H1 (cell line): Measurements from ENCODE around the gene VGLL4. TPM values are rescaled to one million over a fixed set of nuclear protein-coding genes. Genes with fewer than 3 reads are reported as not detected.

Experiments used
- CTCF ChIA-PET: fragments of 300-600 bp; sonication (Branson Sonifier 250); formaldehyde crosslinking; loops from one replicate; lab custom pipeline; 2021; ENCODE audit not compliant: partially characterized antibody; lab: Charles Lee
- POLR2A ChIA-PET: fragments of 300-600 bp; sonication (Branson Sonifier 250); formaldehyde crosslinking; loops from one replicate; lab custom pipeline; 2021; ENCODE audit warnings: inconsistent platforms; ENCODE audit not compliant: partially characterized antibody; lab: Charles Lee
- DNase-seq, 2 experiments: peaks; one replicate each; pipeline versions ENCODE4 v3.0.0 to v3.0.0-alpha.2; 2010 to 2022; ENCODE audit warnings: low spot score in 2 of 2, low read depth in 1 of 2, mixed read lengths in 1 of 2
- FAIRE-seq: peaks from 2 replicates; lab custom pipeline; 2011; peaks lifted over from hg19 to GRCh38; lab: Jason Lieb, UNC
- H2AFZ ChIP-seq: 2 replicates; pipeline ENCODE4 v1.8.1; 2012; ENCODE audit warnings: low read length, inconsistent platforms
- H2AK5ac ChIP-seq: 2 replicates; pipeline ENCODE4 v1.6.1; 2013; ENCODE audit warnings: low read depth, low read length
- H2BK120ac ChIP-seq: replicated peaks from 2 replicates; pipeline ENCODE3; 2013; ENCODE audit warnings: low read depth, low read length, inconsistent platforms
- H2BK12ac ChIP-seq: 2 replicates; pipeline ENCODE4 v1.6.1; 2013; ENCODE audit warnings: low read depth, low read length
- H2BK15ac ChIP-seq: 2 replicates; pipeline ENCODE4 v1.6.1; 2013; ENCODE audit warnings: low read length
- H2BK20ac ChIP-seq: 2 replicates; pipeline ENCODE4 v1.6.1; 2013; ENCODE audit warnings: low read length
- H2BK5ac ChIP-seq: 2 replicates; pipeline ENCODE4 v1.6.1; 2013; ENCODE audit warnings: low read depth, low read length
- H3K14ac ChIP-seq: 2 replicates; pipeline ENCODE4 v1.6.1; 2013; ENCODE audit warnings: inconsistent platforms; ENCODE audit not compliant: insufficient read length
- H3K18ac ChIP-seq: 2 replicates; pipeline ENCODE4 v1.6.1; 2013; ENCODE audit warnings: low read length; ENCODE audit errors: extremely low read depth
- H3K23ac ChIP-seq: 2 replicates; pipeline ENCODE4 v1.6.1; 2013; ENCODE audit warnings: inconsistent platforms; ENCODE audit not compliant: insufficient read length
- H3K23me2 ChIP-seq: 2 replicates; pipeline ENCODE4 v1.6.1; 2013; ENCODE audit warnings: low read depth, low read length
- H3K27ac ChIP-seq: 2 replicates; pipeline ENCODE4 v1.6.1; 2011; ENCODE audit warnings: low read depth, low read length, inconsistent platforms
- H3K27me3 ChIP-seq, 4 experiments: replicated peaks in 1 of 4; 1 replicate in 1 of 4; 2 replicates in 3 of 4; pipeline versions ENCODE4 v1.6.1 to v1.8.1; 2011 to 2013; ENCODE audit warnings: low read length in 3 of 4, mild to moderate bottlenecking in 3 of 4, inconsistent platforms in 2 of 4, mixed read lengths in 2 of 4, moderate library complexity in 1 of 4; ENCODE audit not compliant: control insufficient read depth in 3 of 4, insufficient read depth in 3 of 4; ENCODE audit errors: extremely low read depth in 1 of 4
- H3K36me3 ChIP-seq, 4 experiments: 2 replicates each; pipeline versions ENCODE4 v1.6.1 to v1.8.1; 2011 to 2013; ENCODE audit warnings: mild to moderate bottlenecking in 4 of 4, low read length in 3 of 4, moderate library complexity in 2 of 4, control low read depth in 1 of 4, inconsistent platforms in 1 of 4; ENCODE audit not compliant: insufficient read depth in 4 of 4, control insufficient read depth in 2 of 4
- H3K4ac ChIP-seq: replicated peaks from 2 replicates; pipeline ENCODE3; 2013; ENCODE audit warnings: low read length, low read depth, mixed read lengths, inconsistent platforms; ENCODE audit not compliant: insufficient read length
- H3K4me1 ChIP-seq, 4 experiments: replicated peaks in 1 of 4; 1 replicate in 1 of 4; 2 replicates in 3 of 4; pipeline versions ENCODE4 v1.6.1 to v1.8.1; 2011 to 2013; ENCODE audit warnings: low read length in 3 of 4, inconsistent platforms in 2 of 4, mixed read lengths in 1 of 4; ENCODE audit not compliant: insufficient read depth in 4 of 4, control insufficient read depth in 3 of 4
- H3K4me2 ChIP-seq, 2 experiments: 2 replicates each; pipeline versions ENCODE4 v1.6.1 to v1.8.1; 2011 to 2013; ENCODE audit warnings: low read depth in 2 of 2, low read length in 2 of 2, control low read depth in 1 of 2, inconsistent platforms in 1 of 2, mild to moderate bottlenecking in 1 of 2; ENCODE audit not compliant: insufficient read depth in 1 of 2
- H3K4me3 ChIP-seq, 4 experiments: fragments of 200-600, 300-600 bp in 1 of 4; sonication (generic), shearing (Covaris generic), sonication (Bioruptor Twin) in 1 of 4; 2 replicates each; pipeline versions ENCODE4 v1.5.1 to v1.8.1; 2011 to 2016; ENCODE audit warnings: low read length in 4 of 4, low read depth in 3 of 4, control low read depth in 2 of 4, inconsistent platforms in 2 of 4, mild to moderate bottlenecking in 2 of 4, mixed read lengths in 1 of 4, moderate library complexity in 1 of 4; ENCODE audit not compliant: insufficient read depth in 2 of 4; ENCODE audit errors: extremely low read depth in 1 of 4
- H3K56ac ChIP-seq: replicated peaks from 2 replicates; pipeline ENCODE3; 2013; ENCODE audit warnings: low read depth, mild to moderate bottlenecking, mixed read lengths, low read length, inconsistent platforms; ENCODE audit not compliant: insufficient read length
- H3K79me1 ChIP-seq: 2 replicates; pipeline ENCODE4 v1.6.1; 2013; ENCODE audit warnings: low read depth, low read length, control low read depth
- H3K79me2 ChIP-seq, 2 experiments: 2 replicates each; pipeline versions ENCODE4 v1.6.1 to v1.8.1; 2012 to 2013; ENCODE audit warnings: low read length in 2 of 2, mild to moderate bottlenecking in 2 of 2, inconsistent platforms in 1 of 2; ENCODE audit not compliant: insufficient read depth in 2 of 2, control insufficient read depth in 1 of 2
- H3K9ac ChIP-seq, 4 experiments: replicated peaks in 1 of 4; 1 replicate in 1 of 4; 2 replicates in 3 of 4; pipeline versions ENCODE4 v1.6.1 to v1.8.1; 2011 to 2013; ENCODE audit warnings: low read depth in 3 of 4, low read length in 3 of 4, control low read depth in 2 of 4, mild to moderate bottlenecking in 2 of 4, moderate library complexity in 2 of 4, inconsistent platforms in 1 of 4; ENCODE audit errors: extremely low read depth in 1 of 4
- H3K9me3 ChIP-seq, 2 experiments: 2 replicates each; pipeline versions ENCODE4 v1.6.1 to v1.8.1; 2012 to 2013; ENCODE audit warnings: mild to moderate bottlenecking in 2 of 2, moderate library complexity in 2 of 2, control low read depth in 1 of 2, inconsistent platforms in 1 of 2, low read depth in 1 of 2, low read length in 1 of 2, mixed read lengths in 1 of 2; ENCODE audit not compliant: insufficient read depth in 2 of 2
- H4K20me1 ChIP-seq, 2 experiments: replicated peaks in 1 of 2; 2 replicates each; pipeline versions ENCODE3 to v1.8.1; 2011 to 2013; ENCODE audit warnings: inconsistent platforms in 2 of 2, low read length in 2 of 2, mild to moderate bottlenecking in 1 of 2; ENCODE audit not compliant: insufficient read depth in 2 of 2, control insufficient read depth in 1 of 2
- H4K5ac ChIP-seq: 2 replicates; pipeline ENCODE4 v1.6.1; 2013; ENCODE audit warnings: low read length, low read depth, mixed read lengths, inconsistent platforms; ENCODE audit not compliant: insufficient read length
- H4K8ac ChIP-seq: 2 replicates; pipeline ENCODE4 v1.8.0; 2013; ENCODE audit warnings: mild to moderate bottlenecking, moderate library complexity, low read length, inconsistent platforms; ENCODE audit not compliant: insufficient read depth; ENCODE audit errors: extremely low read depth
- H4K91ac ChIP-seq: replicated peaks from 2 replicates; pipeline ENCODE3; 2013; ENCODE audit warnings: low read length, mixed read lengths, inconsistent platforms; ENCODE audit not compliant: insufficient read length
- CBX8 ChIP-seq: fragments of 300-800, 300-1000 bp; sonication (generic); IDR thresholded peaks from 2 replicates; pipeline ENCODE4 v1.7.1; 2016; ENCODE audit warnings: low read depth, low read length, borderline replicate concordance
- CHD1 ChIP-seq: IDR thresholded peaks from 2 replicates; pipeline ENCODE4 v1.6.1; 2012; ENCODE audit warnings: low read depth, low read length, improper control_type of control experiment
- CREB1 ChIP-seq: IDR thresholded peaks from 2 replicates; pipeline ENCODE4 v1.6.1; 2012; ENCODE audit warnings: inconsistent platforms
- CTBP2 ChIP-seq: IDR thresholded peaks from 2 replicates; pipeline ENCODE4 v1.7.0; 2011; ENCODE audit warnings: borderline replicate concordance, mild to moderate bottlenecking, moderate library complexity, mixed read lengths, low read length; ENCODE audit not compliant: insufficient read depth, insufficient read length
- EZH2 ChIP-seq: fragments of 200-600 bp; sonication (generic); IDR thresholded peaks from 2 replicates; pipeline ENCODE4 v1.7.1; 2012; ENCODE audit warnings: low read depth, mild to moderate bottlenecking, moderate library complexity, low read length, inconsistent platforms; ENCODE audit not compliant: severe bottlenecking
- GABPA ChIP-seq: IDR thresholded peaks from 2 replicates; pipeline ENCODE4 v1.6.1; 2011; ENCODE audit warnings: mild to moderate bottlenecking, low read length, moderate library complexity, borderline replicate concordance; ENCODE audit not compliant: insufficient read depth
- HDAC6 ChIP-seq: IDR thresholded peaks from one replicate; pipeline ENCODE4 v1.7.1; 2012; ENCODE audit warnings: low read depth, mild to moderate bottlenecking, inconsistent platforms, low read length, moderate library complexity
- KDM1A ChIP-seq: fragments of 200-600, 300-600 bp; sonication (generic); IDR thresholded peaks from 2 replicates; pipeline ENCODE4 v1.7.1; 2016; ENCODE audit warnings: mild to moderate bottlenecking, low read length, borderline replicate concordance
- NRF1 ChIP-seq: IDR thresholded peaks from 2 replicates; pipeline ENCODE4 v1.6.1; 2011; ENCODE audit warnings: mild to moderate bottlenecking, low read depth, low read length, improper control_type of control experiment
- POU5F1 ChIP-seq: IDR thresholded peaks from 2 replicates; pipeline ENCODE4 v1.6.1; 2011; ENCODE audit warnings: low read depth, mild to moderate bottlenecking, low read length, moderate library complexity
- RXRA ChIP-seq: IDR thresholded peaks from 2 replicates; pipeline ENCODE4 v1.6.1; 2011; ENCODE audit warnings: low read depth, mild to moderate bottlenecking, low read length, moderate library complexity; ENCODE audit not compliant: insufficient read depth
- SIRT6 ChIP-seq: IDR thresholded peaks from one replicate; pipeline ENCODE4 v1.7.1; 2012; ENCODE audit warnings: low read length, inconsistent platforms
- SP1 ChIP-seq: IDR thresholded peaks from 2 replicates; pipeline ENCODE4 v1.6.1; 2011; ENCODE audit warnings: low read depth, low read length
- SP4 ChIP-seq: IDR thresholded peaks from 2 replicates; pipeline ENCODE4 v1.6.1; 2012; ENCODE audit warnings: low read length, inconsistent platforms
- SUZ12 ChIP-seq: fragments of 200-600 bp; sonication (generic); IDR thresholded peaks from 2 replicates; pipeline ENCODE4 v1.6.1; 2012; ENCODE audit warnings: mild to moderate bottlenecking, inconsistent platforms, low read length, moderate library complexity, mixed read lengths
- YY1 ChIP-seq: IDR thresholded peaks from 2 replicates; pipeline ENCODE4 v1.6.1; 2011; ENCODE audit warnings: low read depth, mild to moderate bottlenecking, low read length
- WGBS, 2 experiments: shearing (Covaris generic) in 1 of 2; methylation state at CpG; one replicate each; pipeline versions ENCODE4 v1.1.6 to v1.1.7; 2013 to 2015; ENCODE audit warnings: low lambda C conversion rate in 2 of 2, mixed read lengths in 2 of 2, inconsistent platforms in 1 of 2, low coverage in 1 of 2, missing lambda C conversion rate in 1 of 2; ENCODE audit not compliant: insufficient replicate concordance in 2 of 2, insufficient coverage in 1 of 2, insufficient read length in 1 of 2; ENCODE audit errors: extremely low coverage in 1 of 2, missing lambda C conversion rate in 1 of 2; 5-methylcytosine and 5-hydroxymethylcytosine counted together
- polyA plus RNA-seq, 7 experiments: library from polyadenylated mRNA; depleted of rRNA in 3 of 7; stranded (reverse) in 5 of 7; unstranded in 2 of 7; fragments of >200 nt in 5 of 7; fragments of 200-250 nt in 2 of 7; gene quantifications; 1 replicate in 5 of 7; 2 replicates in 1 of 7; 4 replicates in 1 of 7; pipeline versions ENCODE4 v1.2.1 to v1.2.3, GENCODE V29; 2011 to 2013; ENCODE audit warnings: missing spikeins in 2 of 7, mixed read lengths in 2 of 7
- total RNA-seq: library from RNA; stranded (reverse); fragmentation: NEBNext Ultra II Directional; extraction: Animal tissue kit (Norgen Biotek cat#: 25700); gene quantifications from 2 replicates; pipeline ENCODE4 v1.2.1, GENCODE V29; 2021

Gene VGLL4
- total and polyA plus RNA-seq, 2 of the 8 experiments (the other 6 are each of a cell fraction or from before 2014, with no cell fraction given), result 45.1 to 50.0 TPM

- POLR2A ChIA-PET, result no interaction called here
- Histone ChIP-seq H2BK5ac (no peak overlapping the region), H4K5ac (no peak overlapping the region), H4K20me1 (peaks cover 0 to 2% of the 10 kb centered on the region in 2 experiments), H3K23me2 (no peaks in the 10 kb centered on the region), H3K27me3 (no peaks in the 10 kb centered on the region), H3K9ac (no peak overlapping the region), H3K4me1 (peaks cover 0 to 11% (median 1%) of the 10 kb centered on the region in 4 experiments; a peak in 3 of 7 replicates), H3K18ac (no peak overlapping the region), H3K27ac (no peak overlapping the region), H3K23ac (no peak overlapping the region), H2BK12ac (no peak overlapping the region), H4K91ac (no peak overlapping the region), H2BK20ac (no peak overlapping the region), H2AFZ (no peak overlapping the region), H2BK15ac (no peak overlapping the region), H2AK5ac (no peak overlapping the region), H3K4me3 (no peak overlapping the region), H3K56ac (no peak overlapping the region), H3K79me1 (peaks cover 5% of the 10 kb centered on the region; the same call in 1 of the 2 replicates), H3K4me2 (no peak overlapping the region), H3K9me3 (no peaks in the 10 kb centered on the region), H3K14ac (no peak overlapping the region), H3K4ac (no peak overlapping the region), H4K8ac (no peak overlapping the region), H2BK120ac (no peak overlapping the region), H3K36me3 (no peaks in the 10 kb centered on the region), H3K79me2 (no peaks in the 10 kb centered on the region)
- CTCF ChIA-PET, result interaction anchor here (1.2 to 2.7 kb wide), 2 partner anchors 9 to 14 kb away, joined by 5 to 10 read pairs; no protein-coding TSS in a partner anchor
- DNase-seq (no peak), FAIRE-seq (no peak)
- 94% methylated on average over 6 of the region's 10 CpGs; no CpG with 5 or more reads in 1 of the 2 experiments for WGBS, 2 experiments
- TF ChIP-seq HDAC6 (no peak), SUZ12 (no peak), RXRA (no peak), EZH2 (no peak), CBX8 (no peak), NRF1 (no peak), POU5F1 (no peak), SIRT6 (no peak), YY1 (no peak), SP1 (no peak), GABPA (no peak), CTBP2 (no peak), SP4 (no peak), CHD1 (no peak), CREB1 (no peak), KDM1A (no peak)
These were observed 21.6 kb upstream of the VGLL4 start for GRCh38 chr3:11665331-11665730.
